NCI-H2171 treated with DMSO at 0.1 percent for 48 hours (cell line): ENCODE data around the gene CKS1B.
A peak's percentile ranks its signal among the peaks of the same experiment; 100 is the strongest.

Source experiments
- DNase-seq: peaks from one replicate; lab custom pipeline; 2025; lab: John Stamatoyannopoulos, UW

The CKS1B gene

GRCh38 chr1:155002464-155003226 lies 28.2 kb downstream of the CKS1B start, which contains the start of gene ZBTB7B:
Gene ZBTB7B, plus strand, starts transcription at chr1:155002802. Its CDS starts 11,859 bp downstream, at chr1:155014661.
- DNase-seq: no peak

GRCh38 chr1:155003227-155003765 lies 28.8 kb downstream of the CKS1B start:
- DNase-seq: peak; percentile 37

DNA sequence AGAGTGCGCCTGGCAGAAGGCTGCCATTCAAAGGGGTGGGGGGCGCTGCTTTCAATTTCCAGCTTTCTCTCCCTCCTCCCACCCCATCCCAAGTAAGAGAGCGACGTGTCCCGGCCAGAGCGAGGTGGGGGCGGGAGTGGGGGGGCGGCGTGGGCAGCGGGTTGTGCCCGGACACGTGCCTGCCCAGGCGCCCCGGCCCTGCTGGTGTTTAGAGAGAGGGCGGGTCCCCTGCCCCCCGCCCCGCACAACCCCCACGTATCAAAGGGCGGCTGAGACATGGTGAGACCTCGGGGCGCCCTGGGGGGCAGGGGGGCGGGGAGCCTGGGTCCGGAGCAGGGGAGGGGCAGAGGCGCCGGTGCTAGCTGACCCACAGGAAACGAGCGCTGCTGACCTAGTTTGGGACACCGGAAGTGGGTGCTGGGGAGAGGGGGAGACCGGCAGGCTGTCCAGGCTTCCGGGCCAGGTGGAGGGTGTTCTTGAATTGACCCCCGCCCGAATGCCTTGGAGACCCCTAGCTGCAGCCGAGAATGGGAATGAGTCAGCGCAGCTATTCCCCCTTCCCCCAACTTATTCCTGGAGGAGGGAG lies 29.4 kb downstream of the CKS1B start:
- DNase-seq: peak; percentile 38

- DNase-seq: no peak
These were observed 30.0 kb downstream of the CKS1B start for GRCh38 chr1:155004352-155005075.

DNA sequence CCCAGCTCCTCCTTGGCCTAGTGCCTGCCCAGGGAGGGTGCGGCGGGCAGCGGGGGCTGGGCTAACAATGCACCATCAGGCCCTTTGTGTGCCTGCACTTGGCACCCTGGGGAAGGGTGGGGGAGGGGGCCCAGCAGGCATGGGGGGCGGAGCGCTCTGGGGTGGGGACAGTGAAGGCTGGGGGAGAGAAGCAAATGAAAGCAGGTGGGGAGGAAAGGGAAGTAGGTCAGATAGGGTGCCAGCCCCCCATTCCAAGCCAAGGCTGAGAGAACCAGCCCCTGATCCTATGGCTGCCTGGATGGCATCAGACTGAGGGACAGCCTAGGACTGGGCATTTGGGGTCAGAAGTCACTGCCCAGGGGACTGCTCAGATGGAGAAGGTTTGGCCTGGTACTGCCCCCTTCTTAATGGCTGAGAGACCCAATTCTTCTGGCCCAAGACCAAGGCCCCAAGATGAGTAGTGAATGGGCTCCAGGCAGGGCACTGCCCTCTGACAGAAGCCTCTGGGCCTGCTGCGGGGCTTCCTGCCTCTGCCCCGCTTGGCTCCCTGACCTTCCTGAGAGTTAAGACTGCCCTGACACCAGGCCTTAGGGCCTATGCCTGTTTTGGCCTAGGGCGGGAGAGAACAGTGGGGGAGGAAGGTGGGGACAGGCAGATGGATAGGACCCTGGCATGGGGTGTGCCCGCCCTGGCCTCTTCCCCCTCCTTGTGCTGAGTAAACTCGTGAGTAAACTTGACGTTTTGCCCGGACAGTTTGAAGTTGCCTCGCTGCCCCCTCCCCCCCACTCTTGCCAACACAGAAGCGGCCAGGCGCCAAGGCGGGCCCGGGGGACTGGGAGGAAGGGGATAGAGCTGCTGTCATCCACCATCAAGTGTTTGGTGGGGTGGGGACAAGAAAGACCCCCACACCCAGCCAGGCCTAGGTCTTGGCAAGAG lies 30.9 kb downstream of the CKS1B start:
- no peak for DNase-seq

DNA sequence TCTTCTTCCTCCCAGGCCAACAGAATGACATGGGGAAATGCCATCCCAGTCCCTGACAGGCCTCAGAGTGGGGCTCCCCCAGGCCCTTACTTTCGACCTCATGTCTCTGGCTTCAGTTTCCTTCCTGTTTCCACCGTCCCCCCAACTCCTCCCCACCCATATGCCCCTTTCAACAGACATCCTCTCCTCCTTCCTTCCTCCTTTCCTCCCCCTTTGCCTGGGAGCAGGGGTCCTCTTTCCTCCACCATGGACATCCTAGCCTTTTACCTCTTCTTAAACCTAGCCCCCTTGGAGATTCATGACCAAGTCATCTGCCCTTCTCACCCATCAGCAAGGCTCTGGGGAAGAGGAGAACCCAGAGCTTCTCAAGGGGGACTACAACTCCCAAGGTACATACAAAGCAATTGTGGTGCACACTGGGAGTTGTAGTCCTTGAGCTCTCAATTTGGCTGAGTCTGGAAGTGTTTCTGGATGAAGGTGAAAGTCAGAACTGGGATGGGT lies 32.2 kb downstream of the CKS1B start:
- DNase-seq: peak; percentile 42

- no peak for DNase-seq
These were observed 32.9 kb downstream of the CKS1B start for GRCh38 chr1:155007251-155007828.

GRCh38 chr1:155008015-155008941 lies 33.8 kb downstream of the CKS1B start:
- DNase-seq: no peak

DNA sequence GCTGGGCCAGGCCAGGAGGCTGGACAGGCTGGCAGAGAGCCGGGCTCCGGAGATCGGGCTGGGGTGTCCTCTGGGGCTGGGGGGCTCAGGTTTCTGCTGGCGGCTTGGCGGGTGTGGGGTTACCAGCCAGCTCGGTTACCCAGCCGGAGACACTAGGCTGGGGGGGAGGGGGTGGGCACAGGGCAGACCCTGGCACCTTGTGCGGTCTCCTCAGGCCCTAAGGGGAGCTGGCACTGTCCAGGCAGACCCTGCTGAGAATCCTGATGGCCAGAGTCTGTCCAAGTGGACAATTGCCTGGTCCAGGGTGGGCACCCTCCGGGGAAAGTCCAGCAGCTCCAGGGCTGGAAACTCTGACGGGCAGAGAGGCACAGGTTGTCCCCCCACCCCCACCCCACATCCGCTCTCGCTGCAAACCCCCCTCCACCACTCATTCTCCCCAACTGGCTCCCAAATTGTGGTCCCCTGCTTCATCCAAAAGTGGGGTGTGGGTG lies 34.8 kb downstream of the CKS1B start:
- DNase-seq: no peak

- no peak for DNase-seq
These were observed 35.3 kb downstream of the CKS1B start for GRCh38 chr1:155009742-155010141.

DNA sequence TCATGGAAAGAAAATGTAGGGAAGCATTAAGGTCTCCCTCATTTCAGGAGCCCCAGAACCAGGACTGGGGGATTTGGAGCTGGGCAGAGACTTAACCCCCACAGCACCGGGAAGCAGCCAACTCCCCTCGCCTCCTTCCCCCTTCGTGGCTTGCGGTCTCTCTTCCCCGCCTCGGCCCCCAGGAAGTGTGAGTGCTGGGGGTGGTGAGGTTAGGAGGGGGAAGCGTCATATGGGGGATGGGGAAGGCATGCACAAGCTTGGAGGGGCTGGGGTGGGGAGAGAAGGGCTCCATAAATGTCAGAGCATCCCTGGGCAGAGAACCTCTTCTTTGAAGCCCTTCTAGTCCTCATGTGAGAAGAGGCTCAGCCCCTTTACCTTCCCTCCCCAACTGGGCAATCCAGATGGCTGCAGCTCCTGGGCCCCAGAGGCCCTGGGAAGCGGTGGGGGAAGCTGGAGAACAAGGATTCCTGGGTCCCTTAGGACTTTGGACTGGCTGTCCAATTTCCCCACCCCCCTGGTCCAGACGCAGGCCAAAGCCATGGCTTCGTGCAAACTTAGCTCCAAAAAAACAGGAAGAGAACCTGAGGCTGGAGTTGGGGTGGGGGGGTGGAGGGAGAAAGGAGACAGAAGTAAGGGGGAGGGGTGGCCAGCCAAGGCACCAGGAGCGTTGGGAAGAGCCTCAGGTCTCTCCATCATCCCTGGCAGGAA lies 35.9 kb downstream of the CKS1B start:
- DNase-seq: no peak

- DNase-seq: no peak
These were observed 36.5 kb downstream of the CKS1B start for GRCh38 chr1:155011004-155011416.

- DNase-seq: no peak
These were observed 37.0 kb downstream of the CKS1B start for GRCh38 chr1:155011437-155012025.

GRCh38 chr1:155012026-155012546 lies 37.6 kb downstream of the CKS1B start:
- DNase-seq: peak; percentile 94

DNA sequence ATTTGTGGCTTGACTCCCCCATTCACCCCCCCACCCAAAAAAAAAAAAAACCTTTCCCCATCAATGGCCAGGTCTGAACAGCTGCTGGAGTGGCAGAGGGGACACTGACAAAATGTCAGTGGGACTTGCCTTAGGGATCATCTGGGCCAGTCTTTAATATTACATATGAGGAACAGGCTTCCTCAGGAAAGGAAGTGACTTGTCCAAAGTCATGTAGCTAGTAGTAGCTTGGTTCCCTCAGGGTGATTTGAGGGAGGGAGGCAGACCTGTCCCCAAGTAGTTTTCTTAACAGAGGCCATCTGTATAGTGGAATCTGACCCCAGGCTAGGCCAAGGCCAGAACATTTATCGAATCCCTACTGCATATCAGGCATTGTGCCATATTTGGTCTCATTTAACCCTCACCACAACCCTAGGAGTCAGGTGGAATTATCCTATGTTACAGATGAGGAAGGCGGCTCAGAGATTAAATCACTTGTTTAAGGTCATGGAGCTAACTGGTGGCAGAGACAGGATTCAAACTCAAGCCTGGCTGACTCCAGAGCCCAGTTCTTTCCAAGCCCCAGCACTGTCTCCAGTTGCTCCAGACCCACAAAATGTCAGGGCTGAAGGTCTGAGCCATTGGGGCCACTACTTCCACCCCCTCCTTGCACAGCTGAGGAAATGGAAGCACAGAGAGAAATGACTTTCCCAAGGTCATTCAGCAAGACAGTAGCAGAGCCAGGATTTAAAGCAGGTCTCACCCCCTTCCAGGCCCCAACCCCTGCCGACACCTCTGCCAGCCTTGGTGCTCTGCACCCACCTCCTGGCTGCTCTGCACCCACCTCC lies 38.5 kb downstream of the CKS1B start:
- no peak for DNase-seq

DNA sequence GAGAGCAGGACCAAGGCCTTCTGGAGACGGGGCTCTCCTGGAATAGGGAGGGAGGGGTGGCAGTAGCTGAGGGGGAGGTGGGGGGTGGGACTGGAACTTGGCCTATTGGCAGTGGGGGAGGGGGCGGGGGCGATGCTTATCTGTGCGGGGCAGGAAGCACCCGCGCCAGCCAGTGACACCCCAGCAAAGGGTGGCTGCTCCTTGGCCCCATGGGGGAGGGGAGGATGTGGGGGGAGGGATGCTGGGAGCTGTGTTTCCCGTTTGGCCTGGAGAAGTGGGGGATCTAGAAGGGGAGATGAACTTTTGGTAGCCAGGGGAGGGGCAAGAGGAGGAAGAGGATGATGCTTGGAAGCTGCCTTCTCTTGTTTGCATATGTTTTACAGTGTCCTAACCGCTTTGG lies 39.2 kb downstream of the CKS1B start:
- DNase-seq: no peak

- DNase-seq: no peak
These were observed 40.4 kb downstream of the CKS1B start for GRCh38 chr1:155014709-155015508.
